PFSK-1 (cell line): ENCODE data around the gene ENPEP.

Experiments
- POLR2AphosphoS5 ChIP-seq: IDR thresholded peaks from 2 replicates; pipeline ENCODE4 v1.6.1; 2012; ENCODE audit warnings: low read depth, mild to moderate bottlenecking, control low read depth, low read length, moderate library complexity
- TAF1 ChIP-seq: IDR thresholded peaks from 2 replicates; pipeline ENCODE4 v1.6.1; 2012; ENCODE audit warnings: low read length, control low read depth, borderline replicate concordance; ENCODE audit not compliant: insufficient read depth
- TF ChIP-seq, protein P1 (sequence below), 2 experiments: IDR thresholded peaks; 2 replicates each; pipeline versions ENCODE4 v1.6.1 to v1.8.0; 2011 to 2012; ENCODE audit warnings: low read depth in 2 of 2, low read length in 2 of 2, control low read depth in 1 of 2, inconsistent platforms in 1 of 2, mild to moderate bottlenecking in 1 of 2, moderate library complexity in 1 of 2; ENCODE audit not compliant: insufficient read depth in 1 of 2

DNA sequence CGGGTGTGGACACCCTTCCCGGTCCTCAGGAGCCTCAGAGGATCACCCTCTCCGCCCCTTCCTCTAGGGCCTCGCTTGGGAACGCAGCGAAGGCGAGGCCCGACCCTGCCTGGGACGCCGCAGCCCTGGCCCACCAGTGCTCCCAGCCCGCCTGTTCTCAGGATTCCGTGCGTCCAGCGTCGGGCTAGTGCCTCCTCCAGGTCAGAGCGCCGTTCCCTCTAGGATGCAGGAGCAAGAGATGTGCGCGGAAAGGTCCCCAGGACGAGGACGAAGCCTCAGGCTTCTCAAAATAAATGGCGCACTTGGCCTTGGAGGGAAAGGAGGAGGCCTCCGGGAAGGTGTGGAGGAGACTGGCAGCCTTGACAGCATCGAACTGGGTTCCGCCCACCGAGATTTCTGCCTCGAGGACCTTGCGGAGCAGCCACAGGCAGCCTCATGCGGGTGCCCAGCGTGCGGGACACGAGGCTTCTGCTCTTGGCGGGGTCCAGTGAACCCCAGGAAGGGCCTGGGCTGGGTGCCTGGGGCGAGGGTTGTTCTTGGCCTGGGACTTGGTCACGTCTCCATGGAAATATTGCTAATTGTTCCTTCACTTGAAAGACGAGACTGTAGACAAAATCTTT is 111.8 kb downstream of the ENPEP start:
- TF ChIP-seq POLR2AphosphoS5 (no peak), TAF1 (no peak)
- TF ChIP-seq, protein P1, sequence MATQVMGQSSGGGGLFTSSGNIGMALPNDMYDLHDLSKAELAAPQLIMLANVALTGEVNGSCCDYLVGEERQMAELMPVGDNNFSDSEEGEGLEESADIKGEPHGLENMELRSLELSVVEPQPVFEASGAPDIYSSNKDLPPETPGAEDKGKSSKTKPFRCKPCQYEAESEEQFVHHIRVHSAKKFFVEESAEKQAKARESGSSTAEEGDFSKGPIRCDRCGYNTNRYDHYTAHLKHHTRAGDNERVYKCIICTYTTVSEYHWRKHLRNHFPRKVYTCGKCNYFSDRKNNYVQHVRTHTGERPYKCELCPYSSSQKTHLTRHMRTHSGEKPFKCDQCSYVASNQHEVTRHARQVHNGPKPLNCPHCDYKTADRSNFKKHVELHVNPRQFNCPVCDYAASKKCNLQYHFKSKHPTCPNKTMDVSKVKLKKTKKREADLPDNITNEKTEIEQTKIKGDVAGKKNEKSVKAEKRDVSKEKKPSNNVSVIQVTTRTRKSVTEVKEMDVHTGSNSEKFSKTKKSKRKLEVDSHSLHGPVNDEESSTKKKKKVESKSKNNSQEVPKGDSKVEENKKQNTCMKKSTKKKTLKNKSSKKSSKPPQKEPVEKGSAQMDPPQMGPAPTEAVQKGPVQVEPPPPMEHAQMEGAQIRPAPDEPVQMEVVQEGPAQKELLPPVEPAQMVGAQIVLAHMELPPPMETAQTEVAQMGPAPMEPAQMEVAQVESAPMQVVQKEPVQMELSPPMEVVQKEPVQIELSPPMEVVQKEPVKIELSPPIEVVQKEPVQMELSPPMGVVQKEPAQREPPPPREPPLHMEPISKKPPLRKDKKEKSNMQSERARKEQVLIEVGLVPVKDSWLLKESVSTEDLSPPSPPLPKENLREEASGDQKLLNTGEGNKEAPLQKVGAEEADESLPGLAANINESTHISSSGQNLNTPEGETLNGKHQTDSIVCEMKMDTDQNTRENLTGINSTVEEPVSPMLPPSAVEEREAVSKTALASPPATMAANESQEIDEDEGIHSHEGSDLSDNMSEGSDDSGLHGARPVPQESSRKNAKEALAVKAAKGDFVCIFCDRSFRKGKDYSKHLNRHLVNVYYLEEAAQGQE (IDR thresholded peaks at IDR 0.05; ENCODE audit: insufficient read depth in 1 of 2, low read depth in 2 of 2, low read length in 2 of 2), result no peak
